ENCODE results near the gene STK17A.

GRCh38 chr7:43629857-43630256 is 46.9 kb downstream of the STK17A start:
- TF ChIP-seq CTCF (IDR thresholded peaks at IDR 0.05; ENCODE audit: borderline replicate concordance, extremely low read depth, low read length, poor library complexity, severe bottlenecking): no peak
- no peak for TF ChIP-seq EZH2 (IDR thresholded peaks at IDR 0.05; ENCODE audit: borderline replicate concordance, low read depth, low read length, severe bottlenecking)
